AG04450 (cell line): ENCODE measurements around the gene ARMC9. TPM values are rescaled to one million over a fixed set of nuclear protein-coding genes. Genes with fewer than 3 reads are reported as not detected.

Source experiments
- CTCF ChIA-PET: fragments of 300-600, 350-600 bp; formaldehyde crosslinking; extraction: SDS; loops from one replicate; lab custom pipeline; 2022; ENCODE audit warnings: antibody characterized with exemption, inconsistent platforms; lab: Charles Lee
- POLR2A ChIA-PET: fragments of 350-600 bp; formaldehyde crosslinking; extraction: SDS; loops from one replicate; lab custom pipeline; 2021; ENCODE audit warnings: antibody characterized with exemption, inconsistent platforms; lab: Yijun Ruan, JAX
- DNase-seq: peaks from one replicate; pipeline ENCODE4 v3.0.0-alpha.2; 2011; ENCODE audit warnings: low read depth, low spot score
- H3K27ac ChIP-seq: one replicate; pipeline ENCODE4 v1.5.1; 2012; ENCODE audit warnings: low read depth, low read length, control low read depth
- H3K27me3 ChIP-seq: one replicate; pipeline ENCODE4 v1.6.0; 2012; ENCODE audit warnings: low read length; ENCODE audit not compliant: control insufficient read depth, insufficient read depth
- H3K4me3 ChIP-seq: 2 replicates; pipeline ENCODE4 v1.5.1; 2011; ENCODE audit warnings: mild to moderate bottlenecking, low read depth, low read length, control low read depth
- H3K9me3 ChIP-seq: 2 replicates; pipeline ENCODE4 v1.5.1; 2012; ENCODE audit warnings: low read length; ENCODE audit not compliant: control insufficient read depth, insufficient read depth
- CTCF ChIP-seq: IDR thresholded peaks from 2 replicates; pipeline ENCODE4 v1.5.1; 2011; ENCODE audit warnings: low read depth, low read length, control low read depth, inconsistent platforms
- polyA plus RNA-seq: library from polyadenylated mRNA; depleted of rRNA; stranded (reverse); fragments of >200 nt; gene quantifications from 2 replicates; pipeline ENCODE4 v1.2.3, GENCODE V29; 2011

ARMC9 gene
- polyA plus RNA-seq, 1 experiment, result 49.4 TPM

GRCh38 chr2:231341100-231341499 lies 142.7 kb downstream of the ARMC9 start:
- no peak for DNase-seq
- ChIA-PET POLR2A (no interaction called here), CTCF (interaction anchor here (2.0 kb wide), 1 partner anchor 72 kb away, joined by 4 read pairs; no protein-coding TSS in a partner anchor)
- Histone ChIP-seq H3K27me3 (no peaks in the 10 kb centered on the region), H3K9me3 (no peaks in the 10 kb centered on the region), H3K4me3 (no peak overlapping the region), H3K27ac (no peak overlapping the region)
- no peak for TF ChIP-seq CTCF

DNA sequence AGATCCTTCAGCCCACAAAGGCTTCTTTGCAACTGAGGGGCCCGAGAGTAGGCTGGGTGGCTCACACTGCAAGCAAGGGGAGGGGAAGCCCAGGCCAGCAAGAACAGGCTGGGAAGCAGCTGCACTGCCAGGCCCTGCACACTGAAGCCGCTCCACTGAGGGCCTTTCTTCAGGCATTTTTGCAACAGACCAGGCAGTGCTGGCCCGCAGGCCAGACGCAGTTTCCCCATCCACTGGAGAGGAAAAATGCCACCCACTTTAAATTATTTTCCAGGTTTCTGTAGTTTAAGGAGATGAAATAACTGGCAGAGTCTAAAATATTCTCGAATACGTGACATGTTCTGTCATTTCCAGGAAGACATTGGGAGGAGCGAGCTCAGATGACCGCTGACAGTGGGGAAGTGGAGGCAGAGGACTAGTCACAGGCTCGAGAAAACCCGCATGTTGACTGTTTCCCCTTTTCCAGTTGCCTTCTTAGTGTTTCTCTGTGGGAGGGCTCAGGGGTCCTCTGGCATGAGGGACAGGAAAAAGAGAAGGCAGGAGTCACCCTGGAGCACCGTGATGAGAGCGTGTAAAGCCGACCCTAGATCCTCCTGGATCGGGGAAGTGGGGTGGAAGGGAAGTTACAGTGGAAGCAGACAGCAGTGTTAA lies 143.8 kb downstream of the ARMC9 start:
- Histone ChIP-seq H3K27ac (no peak overlapping the region), H3K27me3 (no peaks in the 10 kb centered on the region), H3K4me3 (no peak overlapping the region), H3K9me3 (no peaks in the 10 kb centered on the region)
- no peak for DNase-seq
- TF ChIP-seq CTCF, result no peak
- ChIA-PET CTCF (interaction anchor here (0.8 to 2.0 kb wide), 2 partner anchors 45 to 70 kb away, joined by 3 to 4 read pairs; no protein-coding TSS in a partner anchor), POLR2A (no interaction called here)

DNA sequence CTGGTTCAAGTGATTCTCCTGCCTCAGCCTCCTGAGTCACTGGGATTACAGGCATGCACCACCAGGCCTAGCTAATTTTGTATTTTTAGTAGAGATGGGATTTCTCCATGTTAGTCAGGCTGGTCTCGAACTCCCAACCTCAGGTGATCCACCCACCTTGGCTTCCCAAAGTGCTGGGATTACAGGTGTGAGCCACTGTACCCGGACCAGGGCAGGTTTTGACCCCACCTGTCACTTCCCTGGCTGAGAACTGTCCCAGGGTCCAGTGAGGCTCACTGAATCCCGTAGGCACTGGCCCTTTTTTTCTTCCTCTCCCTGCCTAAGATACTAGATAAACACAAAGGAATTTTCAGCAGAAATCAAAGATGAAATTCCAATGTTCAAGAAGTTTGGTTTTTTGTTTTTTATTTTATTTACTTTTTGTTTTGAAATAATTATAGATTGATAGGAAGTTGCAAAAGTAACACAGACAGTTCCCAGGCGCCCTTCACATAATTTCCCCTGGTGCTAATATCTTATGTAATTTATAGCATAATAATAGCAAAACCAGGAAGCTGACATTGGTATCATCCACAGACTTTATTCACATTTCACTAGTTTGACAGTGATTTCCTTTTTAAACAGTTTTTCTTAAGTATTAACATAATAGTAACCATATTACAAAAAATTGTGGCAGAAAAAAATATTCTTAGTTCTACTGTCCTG lies 144.7 kb downstream of the ARMC9 start:
- CTCF ChIA-PET, result no interaction called here
- POLR2A ChIA-PET, result no interaction called here
- TF ChIP-seq CTCF, result no peak

GRCh38 chr2:231343988-231344387 lies 145.6 kb downstream of the ARMC9 start:
- Histone ChIP-seq H3K27me3 (no peaks in the 10 kb centered on the region), H3K27ac (no peak overlapping the region), H3K9me3 (no peaks in the 10 kb centered on the region), H3K4me3 (no peak overlapping the region)
- no peak for DNase-seq
- ChIA-PET CTCF (no interaction called here), POLR2A (no interaction called here)
- no peak for TF ChIP-seq CTCF

More for the DNA sequence above, 144.7 kb downstream of the ARMC9 start:
- Histone ChIP-seq H3K27ac (no peak overlapping the region), H3K27me3 (no peaks in the 10 kb centered on the region), H3K4me3 (no peak overlapping the region), H3K9me3 (no peaks in the 10 kb centered on the region)
- no peak for DNase-seq

DNA sequence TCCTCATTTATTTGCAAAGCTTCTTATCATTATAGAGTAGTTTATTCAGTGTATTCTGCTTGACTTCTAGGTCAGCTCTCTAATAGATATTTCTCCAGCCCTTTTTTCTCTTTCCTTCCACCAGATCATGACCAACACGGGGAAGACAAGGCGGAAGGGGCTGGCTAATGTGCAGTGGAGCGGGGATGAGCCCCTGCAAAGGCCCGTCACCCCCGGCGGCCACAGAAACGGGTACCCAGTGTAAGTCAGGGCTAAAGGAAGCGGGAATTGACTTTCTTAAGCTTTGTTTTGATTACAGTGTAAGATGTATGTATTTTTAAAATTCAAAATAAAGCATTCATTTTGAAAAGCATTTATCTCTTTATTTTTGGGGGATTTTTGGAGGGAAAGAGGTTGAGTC lies 146.4 kb downstream of the ARMC9 start:
- TF ChIP-seq CTCF, result no peak
- Histone ChIP-seq H3K4me3 (no peak overlapping the region), H3K9me3 (no peaks in the 10 kb centered on the region), H3K27me3 (no peaks in the 10 kb centered on the region), H3K27ac (no peak overlapping the region)
- CTCF ChIA-PET, result interaction anchor here (0.9 to 1.2 kb wide), 2 partner anchors 62 to 68 kb away, joined by 3 read pairs; no protein-coding TSS in a partner anchor
- no peak for DNase-seq
- POLR2A ChIA-PET, result no interaction called here
